Activated CD4-positive, alpha-beta T cell treated with anti-CD3 and anti-CD28 coated beads, Interleukin-2, amount 50 U/mL, for 24 hours (primary cell): ENCODE measurements around the gene GPR3.
"Not testable (repeated sequence)": the region's sequence is repeated elsewhere in the genome, so short reads cannot be mapped to it uniquely, and the experiment has no call there.

Experiments used
- DNase-seq, 2 donors: peaks; one replicate each; pipeline ENCODE4 v3.0.0-alpha.2; 2020; ENCODE audit warnings: low read depth in 1 of 2, low spot score in 1 of 2

GPR3 gene

DNA sequence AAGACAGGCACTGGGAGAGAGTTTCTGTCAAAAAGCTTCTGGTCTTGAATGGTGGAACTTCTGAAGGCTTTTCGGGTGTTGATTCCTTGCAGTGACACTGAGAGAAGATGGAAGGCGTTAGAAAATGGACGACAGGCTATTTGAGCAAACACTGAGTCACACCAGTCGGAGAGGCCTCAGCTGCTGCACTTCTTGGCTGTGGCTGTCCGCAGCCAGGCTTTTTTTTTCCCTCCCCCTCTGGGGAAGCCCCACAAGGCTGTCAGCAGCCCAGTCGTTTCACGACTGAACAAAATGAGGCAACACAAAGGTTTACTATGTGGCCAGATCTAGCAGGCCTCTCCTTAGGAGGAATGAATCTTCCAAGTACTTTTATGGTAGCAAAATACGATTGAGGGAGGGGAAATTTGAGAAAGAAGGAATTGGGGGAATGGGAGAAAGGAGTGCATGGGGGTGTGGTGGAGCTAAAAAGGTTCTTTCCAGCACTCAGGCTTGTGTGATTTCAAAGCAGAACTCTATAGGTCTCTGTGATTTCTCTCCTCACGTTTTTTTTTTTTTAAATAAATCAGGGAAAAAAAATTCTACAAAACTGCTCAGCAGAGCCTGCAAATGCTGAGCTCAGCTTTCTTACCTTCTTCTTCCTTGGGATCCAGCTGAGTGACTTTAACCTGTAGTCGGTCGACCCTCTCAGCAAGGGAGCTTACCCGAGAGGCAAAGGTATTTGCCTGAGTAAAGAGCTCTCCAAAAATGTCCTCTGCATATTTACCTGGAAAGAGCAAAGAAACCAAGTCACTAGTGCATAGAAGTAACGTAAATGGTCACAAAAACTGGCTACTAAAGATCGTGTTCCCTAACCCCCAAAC, 26.1 kb downstream of the GPR3 start:
- DNase-seq = peak in 1 of 2 donors; percentile 26

GRCh38 chr1:27423709-27424108, 31.3 kb downstream of the GPR3 start:
- no peak for DNase-seq

- DNase-seq = no peak
Measured at GRCh38 chr1:27427329-27427728, 34.9 kb downstream of the GPR3 start.

- no peak for DNase-seq
Measured at GRCh38 chr1:27427816-27428315, 35.4 kb downstream of the GPR3 start.

GRCh38 chr1:27428316-27429028, 36.0 kb downstream of the GPR3 start:
- DNase-seq = peak in 1 of 2 donors; percentile 12

- DNase-seq = no peak
Measured at GRCh38 chr1:27429029-27429425, 36.6 kb downstream of the GPR3 start.

GRCh38 chr1:27430903-27431600, 38.6 kb downstream of the GPR3 start:
- DNase-seq = no peak

DNA sequence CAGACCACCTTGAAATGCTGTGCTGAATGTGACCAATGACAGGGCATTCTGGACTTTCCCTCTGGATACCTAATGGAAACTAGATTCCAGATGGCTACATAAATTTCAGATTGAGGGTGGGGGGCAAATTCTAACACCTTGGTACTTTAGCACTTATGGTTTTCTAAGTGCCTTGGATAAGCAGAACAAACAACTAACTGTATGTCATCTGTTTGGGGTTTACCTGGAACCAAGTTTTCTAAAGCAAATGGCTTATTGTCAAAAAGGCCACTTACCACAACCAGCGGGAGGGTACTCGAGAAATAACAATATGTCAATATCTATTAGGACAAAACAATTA, 39.1 kb downstream of the GPR3 start:
- no peak for DNase-seq

- not testable (repeated sequence) for DNase-seq
Measured at GRCh38 chr1:27432725-27433124, 40.3 kb downstream of the GPR3 start.

GRCh38 chr1:27433706-27434105, 41.3 kb downstream of the GPR3 start:
- no peak for DNase-seq

- DNase-seq = no peak
Measured at GRCh38 chr1:27435566-27436203, 43.3 kb downstream of the GPR3 start.

GRCh38 chr1:27436204-27437159, 44.1 kb downstream of the GPR3 start:
- DNase-seq = no peak

DNA sequence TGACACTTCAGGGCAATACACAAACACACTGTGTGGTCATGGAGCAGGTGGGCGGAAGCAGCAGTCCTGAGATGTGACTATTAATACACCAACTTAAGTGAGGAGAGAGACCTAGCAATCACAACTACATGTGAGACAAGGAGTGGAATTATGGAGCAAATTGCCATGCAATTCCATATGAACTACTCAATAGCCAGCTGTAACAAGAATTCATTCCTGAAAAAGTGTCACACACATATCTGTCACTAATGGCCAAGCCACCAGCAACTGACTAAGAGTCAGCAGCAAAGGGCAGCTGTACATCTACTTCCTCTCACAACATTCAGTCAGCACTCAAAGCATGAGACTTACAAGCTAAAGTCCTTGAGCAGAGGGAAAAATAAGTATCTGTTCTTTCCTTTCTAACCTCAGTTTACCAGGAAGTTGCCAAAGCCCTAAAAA, 46.2 kb downstream of the GPR3 start:
- DNase-seq = no peak

- DNase-seq = no peak
Measured at GRCh38 chr1:27439150-27439549, 46.7 kb downstream of the GPR3 start.

DNA sequence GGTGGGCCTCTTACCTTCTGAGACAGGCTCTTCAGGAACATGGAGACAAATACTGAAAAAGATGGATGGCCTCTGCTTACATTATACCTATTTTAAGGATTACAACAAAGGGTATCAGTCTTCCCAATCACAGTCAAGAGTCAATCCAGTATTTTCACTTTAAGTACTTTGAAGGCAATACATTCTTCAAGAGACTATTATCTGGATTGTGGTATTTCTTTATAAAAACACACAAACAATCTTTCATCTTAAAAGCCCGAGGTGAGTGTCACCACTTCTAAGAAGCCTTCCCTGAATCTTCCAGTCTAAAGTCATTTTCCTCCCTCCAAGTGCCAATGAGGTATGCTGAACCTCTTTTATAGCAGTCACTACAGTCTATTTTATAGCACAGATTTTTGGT, 52.2 kb downstream of the GPR3 start:
- no peak for DNase-seq
